Peyer's patch (tissue), 4 donors: ENCODE measurements around the gene STX18. TPM values are rescaled to one million over a fixed set of nuclear protein-coding genes. Genes with fewer than 3 reads are reported as not detected.

Source experiments
- DNase-seq, 3 donors: peaks; one replicate each; pipeline ENCODE4 v3.0.0-alpha.2; 2017 to 2019
- H3K27ac ChIP-seq, 4 donors: fragments of 200-600 bp; sonication (generic); one replicate each; pipeline ENCODE4 v1.5.1; 2016 to 2019
- H3K27me3 ChIP-seq, 2 donors: fragments of 200-600 bp; sonication (generic); one replicate each; pipeline ENCODE4 v1.5.1; 2019
- H3K36me3 ChIP-seq, 3 donors: fragments of 200-600 bp; sonication (generic); one replicate each; pipeline ENCODE4 v1.5.1; 2016 to 2019
- H3K4me1 ChIP-seq, 4 donors: fragments of 200-600 bp; sonication (generic); one replicate each; pipeline ENCODE4 v1.5.1; 2016 to 2019
- H3K4me3 ChIP-seq, 4 donors: fragments of 200-600 bp; sonication (generic); 1 replicate in 3 of 4; 2 replicates in 1 of 4; pipeline ENCODE4 v1.5.1; 2016 to 2019; ENCODE audit warnings: mild to moderate bottlenecking in 1 of 4
- H3K9me3 ChIP-seq, 4 donors: fragments of 200-600 bp; sonication (generic); one replicate each; pipeline ENCODE4 v1.5.1; 2016 to 2019; ENCODE audit warnings: mild to moderate bottlenecking in 1 of 4
- POLR2A ChIP-seq, 2 donors: fragments of 450-650 bp; IDR thresholded peaks; one replicate each; pipeline ENCODE4 v1.5.1; 2017; ENCODE audit warnings: antibody characterized with exemption in 2 of 2, mild to moderate bottlenecking in 2 of 2, moderate library complexity in 2 of 2
- total RNA-seq, 4 donors: library from RNA; depleted of rRNA; stranded (reverse); fragments of >200 nt; gene quantifications; one replicate each; pipeline ENCODE4 v1.1.0, GENCODE V29; 2016
- TF ChIP-seq, protein P1 (sequence below), 6 experiments: fragments of 450-650 bp in 4 of 6; fragments of 200-600 bp in 2 of 6; sonication (generic) in 1 of 6; IDR thresholded peaks; one replicate each; pipeline ENCODE4 v1.5.1; 2017 to 2019; ENCODE audit warnings: antibody characterized with exemption in 6 of 6, mild to moderate bottlenecking in 3 of 6, moderate library complexity in 1 of 6

STX18 gene
- total RNA-seq, 4 donors from 2014 or later = 33.0 to 56.0 (median 42.3) TPM

DNA sequence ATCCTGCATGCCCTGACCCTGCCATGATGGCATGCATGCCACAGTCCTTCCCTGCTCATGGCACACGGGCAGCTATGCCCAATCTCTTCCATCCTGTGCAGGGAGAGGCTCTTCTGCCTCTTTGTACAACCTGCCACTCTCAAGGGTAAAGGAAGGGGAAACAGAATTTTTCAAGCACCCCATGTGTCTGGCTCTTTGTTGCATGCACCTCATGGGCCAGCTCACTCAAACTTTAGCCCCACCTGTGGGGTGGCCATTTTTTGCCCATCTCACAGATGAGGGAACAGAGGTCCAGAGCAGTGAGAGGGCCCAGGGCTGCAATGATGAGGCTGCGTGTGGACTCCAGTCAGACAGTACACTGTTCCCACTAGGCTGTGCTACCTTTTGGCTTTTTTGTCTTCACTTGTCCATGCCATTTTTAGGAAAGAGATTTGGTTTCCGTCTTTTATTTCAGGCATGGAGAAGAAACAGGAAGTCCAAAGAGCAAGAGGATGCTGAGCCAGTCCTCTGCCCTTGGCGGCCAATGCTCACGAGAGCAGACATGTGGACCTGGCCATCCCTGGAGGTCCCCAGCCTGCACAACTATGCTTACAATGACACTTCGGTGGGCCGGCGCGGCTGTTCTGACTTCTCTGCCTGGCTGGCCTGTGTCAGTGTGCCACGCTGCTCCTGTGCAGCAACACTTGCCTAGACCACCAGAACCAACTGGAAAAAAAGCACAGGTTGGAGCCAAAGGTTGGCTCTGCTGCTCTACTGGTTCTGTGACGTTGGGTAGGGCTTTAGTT lies 109.3 kb downstream of the STX18 start:
- Histone ChIP-seq H3K27me3 (no peaks in the 10 kb centered on the region), H3K27ac (no peak overlapping the region), H3K36me3 (peaks cover 0 to 47% (median 0%) of the 10 kb centered on the region in 3 donors), H3K4me3 (no peak overlapping the region), H3K9me3 (no peaks in the 10 kb centered on the region), H3K4me1 (no peaks in the 10 kb centered on the region)
- no peak for DNase-seq
- TF ChIP-seq, protein P1, sequence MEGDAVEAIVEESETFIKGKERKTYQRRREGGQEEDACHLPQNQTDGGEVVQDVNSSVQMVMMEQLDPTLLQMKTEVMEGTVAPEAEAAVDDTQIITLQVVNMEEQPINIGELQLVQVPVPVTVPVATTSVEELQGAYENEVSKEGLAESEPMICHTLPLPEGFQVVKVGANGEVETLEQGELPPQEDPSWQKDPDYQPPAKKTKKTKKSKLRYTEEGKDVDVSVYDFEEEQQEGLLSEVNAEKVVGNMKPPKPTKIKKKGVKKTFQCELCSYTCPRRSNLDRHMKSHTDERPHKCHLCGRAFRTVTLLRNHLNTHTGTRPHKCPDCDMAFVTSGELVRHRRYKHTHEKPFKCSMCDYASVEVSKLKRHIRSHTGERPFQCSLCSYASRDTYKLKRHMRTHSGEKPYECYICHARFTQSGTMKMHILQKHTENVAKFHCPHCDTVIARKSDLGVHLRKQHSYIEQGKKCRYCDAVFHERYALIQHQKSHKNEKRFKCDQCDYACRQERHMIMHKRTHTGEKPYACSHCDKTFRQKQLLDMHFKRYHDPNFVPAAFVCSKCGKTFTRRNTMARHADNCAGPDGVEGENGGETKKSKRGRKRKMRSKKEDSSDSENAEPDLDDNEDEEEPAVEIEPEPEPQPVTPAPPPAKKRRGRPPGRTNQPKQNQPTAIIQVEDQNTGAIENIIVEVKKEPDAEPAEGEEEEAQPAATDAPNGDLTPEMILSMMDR (IDR thresholded peaks at IDR 0.05) = no peak
- TF ChIP-seq POLR2A (IDR thresholded peaks at IDR 0.05) = no peak

GRCh38 chr4:4430492-4431195 lies 111.2 kb downstream of the STX18 start:
- peak in 1 of 3 donors; percentile 54 for DNase-seq
- TF ChIP-seq, protein P1 (IDR thresholded peaks at IDR 0.05) = peak in 4 of 6 experiments; percentile 24 to 38 (median 34)
- no peak for TF ChIP-seq POLR2A (IDR thresholded peaks at IDR 0.05)
- Histone ChIP-seq H3K9me3 (no peaks in the 10 kb centered on the region), H3K36me3 (peaks cover 0 to 41% (median 0%) of the 10 kb centered on the region in 3 donors), H3K4me3 (no peak overlapping the region), H3K4me1 (no peaks in the 10 kb centered on the region), H3K27ac (no peak overlapping the region), H3K27me3 (no peaks in the 10 kb centered on the region)

GRCh38 chr4:4428966-4429875 lies 112.6 kb downstream of the STX18 start:
- TF ChIP-seq POLR2A (IDR thresholded peaks at IDR 0.05) = no peak
- TF ChIP-seq, protein P1 (IDR thresholded peaks at IDR 0.05) = no peak
- no peak for DNase-seq
- Histone ChIP-seq H3K4me3 (no peak overlapping the region), H3K4me1 (no peaks in the 10 kb centered on the region), H3K9me3 (no peaks in the 10 kb centered on the region), H3K27me3 (no peaks in the 10 kb centered on the region), H3K36me3 (peaks cover 0 to 44% (median 0%) of the 10 kb centered on the region in 3 donors), H3K27ac (no peak overlapping the region)

GRCh38 chr4:4427886-4428285 lies 114.0 kb downstream of the STX18 start:
- TF ChIP-seq POLR2A (IDR thresholded peaks at IDR 0.05) = no peak
- TF ChIP-seq, protein P1 (IDR thresholded peaks at IDR 0.05) = no peak
- Histone ChIP-seq H3K36me3 (peaks cover 0 to 46% (median 0%) of the 10 kb centered on the region in 3 donors), H3K4me1 (no peaks in the 10 kb centered on the region), H3K27ac (no peak overlapping the region), H3K4me3 (no peak overlapping the region), H3K27me3 (no peaks in the 10 kb centered on the region), H3K9me3 (no peaks in the 10 kb centered on the region)
- no peak for DNase-seq
